Fibroblast of lung (primary cell): ENCODE data around the gene HENMT1.

ENCODE experiments used
- CTCF ChIP-seq, 2 donors: IDR thresholded peaks in 1 of 2; conservative IDR thresholded peaks in 1 of 2; 1 replicate in 1 of 2; 2 replicates in 1 of 2; pipeline ENCODE4 v1.5.1; 2011 to 2012; ENCODE audit warnings: low read length in 2 of 2, control low read depth in 1 of 2, inconsistent platforms in 1 of 2, low read depth in 1 of 2, mild to moderate bottlenecking in 1 of 2
- EZH2 ChIP-seq: IDR thresholded peaks from 2 replicates; pipeline ENCODE4 v1.5.1; 2012; ENCODE audit warnings: low read length, control low read depth, mild to moderate bottlenecking; ENCODE audit errors: missing control alignments

GRCh38 chr1:108665771-108666170, 4.9 kb upstream of the HENMT1 start:
- no peak for TF ChIP-seq EZH2
- TF ChIP-seq CTCF (conservative IDR thresholded peaks at IDR 0.05 in 1 of 2, IDR thresholded peaks at IDR 0.05 in 1 of 2; ENCODE audit: low read depth in 1 of 2, low read length in 2 of 2) = no peak
